ENCODE results near the gene CNTN3. TPM values are rescaled to one million over a fixed set of nuclear protein-coding genes. Genes with fewer than 3 reads are reported as not detected.

CNTN3 gene
- total and polyA plus RNA-seq, 2 experiments from 2014 or later: 4.1 to 12.1 TPM

- WGBS (ENCODE audit: low lambda C conversion rate, missing lambda C conversion rate): 73% methylated on average over 3 of the region's 3 CpGs
Measured at GRCh38 chr3:74624301-74624700, 9.8 kb upstream of the CNTN3 start.

GRCh38 chr3:74623261-74623836 lies 8.9 kb upstream of the CNTN3 start:
- H3K27ac ChIP-seq: no peak overlapping the region
- H4K20me1 ChIP-seq (ENCODE audit: insufficient read depth, poor library complexity, severe bottlenecking): no peaks in the 10 kb centered on the region
- H2AFZ ChIP-seq: no peak overlapping the region
- H3K36me3 ChIP-seq (replicated peaks; ENCODE audit: insufficient read depth, low read depth): no peaks in the 10 kb centered on the region
- DNase-seq (ENCODE audit: low spot score): no peak
- no peak overlapping the region for H3K4me3 ChIP-seq
- no peaks in the 10 kb centered on the region for H3K27me3 ChIP-seq
- TF ChIP-seq EZH2phosphoT487 (IDR thresholded peaks at IDR 0.05; ENCODE audit: low read depth, severe bottlenecking, unreplicated experiment): no peak
- no peak for TF ChIP-seq EZH2 (IDR thresholded peaks at IDR 0.05; ENCODE audit: borderline replicate concordance)
- TF ChIP-seq CTCF (IDR thresholded peaks at IDR 0.05; ENCODE audit: poor library complexity): no peak
- no peaks in the 10 kb centered on the region for H3K9me3 ChIP-seq (ENCODE audit: low read depth)
- H3K4me1 ChIP-seq (ENCODE audit: insufficient read depth): no peaks in the 10 kb centered on the region
- no peak overlapping the region for H3K4me2 ChIP-seq
- no peaks in the 10 kb centered on the region for H3K9me2 ChIP-seq (replicated peaks; ENCODE audit: insufficient read depth)
- H3K79me2 ChIP-seq: no peaks in the 10 kb centered on the region

More at GRCh38 chr3:74624301-74624700, 9.8 kb upstream of the CNTN3 start:
- Histone ChIP-seq H3K4me3 (no peak overlapping the region), H3K9me2 (replicated peaks; ENCODE audit: insufficient read depth) (no peaks in the 10 kb centered on the region), H4K20me1 (ENCODE audit: insufficient read depth, poor library complexity, severe bottlenecking) (no peaks in the 10 kb centered on the region), H3K79me2 (no peaks in the 10 kb centered on the region), H3K4me2 (no peak overlapping the region), H2AFZ (no peak overlapping the region), H3K4me1 (ENCODE audit: insufficient read depth) (no peaks in the 10 kb centered on the region), H3K36me3 (replicated peaks; ENCODE audit: insufficient read depth, low read depth) (no peaks in the 10 kb centered on the region), H3K9me3 (ENCODE audit: low read depth) (no peaks in the 10 kb centered on the region), H3K27ac (no peak overlapping the region), H3K27me3 (no peaks in the 10 kb centered on the region)
- DNase-seq (ENCODE audit: low spot score): no peak
- TF ChIP-seq EZH2 (IDR thresholded peaks at IDR 0.05; ENCODE audit: borderline replicate concordance) (no peak), CTCF (IDR thresholded peaks at IDR 0.05; ENCODE audit: poor library complexity) (no peak), EZH2phosphoT487 (IDR thresholded peaks at IDR 0.05; ENCODE audit: low read depth, severe bottlenecking, unreplicated experiment) (no peak)

- no peak for DNase-seq (ENCODE audit: low spot score)
- no peaks in the 10 kb centered on the region for H3K79me2 ChIP-seq
- no peak overlapping the region for H3K4me3 ChIP-seq
- no peaks in the 10 kb centered on the region for H4K20me1 ChIP-seq (ENCODE audit: insufficient read depth, poor library complexity, severe bottlenecking)
- no peaks in the 10 kb centered on the region for H3K27me3 ChIP-seq
- no peaks in the 10 kb centered on the region for H3K9me3 ChIP-seq (ENCODE audit: low read depth)
- H3K4me2 ChIP-seq: no peak overlapping the region
- no peaks in the 10 kb centered on the region for H3K4me1 ChIP-seq (ENCODE audit: insufficient read depth)
- no peaks in the 10 kb centered on the region for H3K9me2 ChIP-seq (replicated peaks; ENCODE audit: insufficient read depth)
- no peak overlapping the region for H3K27ac ChIP-seq
- TF ChIP-seq CTCF (IDR thresholded peaks at IDR 0.05; ENCODE audit: poor library complexity): no peak
- no peak for TF ChIP-seq EZH2 (IDR thresholded peaks at IDR 0.05; ENCODE audit: borderline replicate concordance)
- TF ChIP-seq EZH2phosphoT487 (IDR thresholded peaks at IDR 0.05; ENCODE audit: low read depth, severe bottlenecking, unreplicated experiment): no peak
- H2AFZ ChIP-seq: no peak overlapping the region
- whole genome bisulfite sequencing (ENCODE audit: low lambda C conversion rate, missing lambda C conversion rate): 82% methylated on average over 1 of the region's 1 CpG
- no peaks in the 10 kb centered on the region for H3K36me3 ChIP-seq (replicated peaks; ENCODE audit: insufficient read depth, low read depth)
Measured at GRCh38 chr3:74621581-74621980, 7.1 kb upstream of the CNTN3 start.
